ENCODE results near the gene ABITRAM. TPM values are rescaled to one million over a fixed set of nuclear protein-coding genes. Genes with fewer than 3 reads are reported as not detected.

ABITRAM gene
- total RNA-seq, 1 donor from 2014 or later = 3.8 TPM

Other genes with a start within 250 kb of the ABITRAM start
- gene ACTL7B, start 78.4 kb upstream of the ABITRAM start, total RNA-seq = under 0.01 TPM in 1 of 2 replicates, not detected in the other
- gene ACTL7A, start 72.1 kb upstream of the ABITRAM start, total RNA-seq = not detected in 2 replicates
- 30.8 and 43.5 TPM in 2 replicates for gene ELP1, start 276 bp upstream of the ABITRAM start, total RNA-seq
- 117 and 140 TPM in 2 replicates for gene CTNNAL1, start 79.1 kb downstream of the ABITRAM start, total RNA-seq
- gene TMEM245, start 185.5 kb downstream of the ABITRAM start, total RNA-seq = 40.4 and 64.0 TPM in 2 replicates
- under 0.01 TPM in 1 of 2 replicates, not detected in the other for gene FRRS1L, start 232.8 kb downstream of the ABITRAM start, total RNA-seq

All from pulmonary artery endothelial cell (primary cell).